GM21737 (cell line): ENCODE results near the gene TM9SF1.

ENCODE experiments used
- ATAC-seq: cut with Tn5 transposase; IDR thresholded peaks from one replicate; pipeline ENCODE4 v1.9.1; 2021; ENCODE audit warnings: mild to moderate bottlenecking, moderate library complexity; ENCODE audit not compliant: unreplicated experiment

Gene TM9SF1

GRCh38 chr14:24156840-24157239, 38.4 kb downstream of the TM9SF1 start:
- ATAC-seq = no peak

GRCh38 chr14:24155100-24155499, 40.1 kb downstream of the TM9SF1 start:
- no peak for ATAC-seq

GRCh38 chr14:24151404-24152080, 43.7 kb downstream of the TM9SF1 start:
- ATAC-seq = no peak

- no peak for ATAC-seq
Observed at GRCh38 chr14:24150993-24151392, 44.2 kb downstream of the TM9SF1 start.

- ATAC-seq = no peak
Observed at GRCh38 chr14:24150567-24150966, 44.7 kb downstream of the TM9SF1 start.

- ATAC-seq = no peak
Observed at GRCh38 chr14:24150061-24150460, 45.2 kb downstream of the TM9SF1 start.

GRCh38 chr14:24149302-24149969, 45.8 kb downstream of the TM9SF1 start:
- ATAC-seq = no peak

GRCh38 chr14:24147761-24148428, 47.3 kb downstream of the TM9SF1 start:
- no peak for ATAC-seq

GRCh38 chr14:24146978-24147760, 48.1 kb downstream of the TM9SF1 start, which contains the start of gene RNF31:
RNF31 (plus strand) TSS chr14:24147498; CDS start chr14:24147699, 201 bp downstream.
- ATAC-seq = peak; percentile 76

- ATAC-seq = peak; percentile 63
Observed at GRCh38 chr14:24146453-24146977, 48.7 kb downstream of the TM9SF1 start, which contains the start of gene PSME2. PSME2 (minus strand) TSS chr14:24146610; CDS start chr14:24146581, 29 bp downstream.

- no peak for ATAC-seq
Observed at GRCh38 chr14:24145690-24146452, 49.4 kb downstream of the TM9SF1 start.

- ATAC-seq = no peak
Observed at GRCh38 chr14:24145219-24145618, 50.0 kb downstream of the TM9SF1 start.

GRCh38 chr14:24144451-24144850, 50.8 kb downstream of the TM9SF1 start:
- no peak for ATAC-seq

- no peak for ATAC-seq
Observed at GRCh38 chr14:24143511-24143910, 51.7 kb downstream of the TM9SF1 start.

- peak; percentile 80 for ATAC-seq
Observed at GRCh38 chr14:24141097-24141880, 54.0 kb downstream of the TM9SF1 start, which contains the start of gene EMC9. EMC9 (minus strand) TSS chr14:24141591; CDS start chr14:24141304, 287 bp downstream.

GRCh38 chr14:24139272-24139934, 55.8 kb downstream of the TM9SF1 start:
- no peak for ATAC-seq
